HG02981 (cell line): ENCODE measurements around the gene CTDP1.

Source experiments
- ATAC-seq: cut with Tn5 transposase; IDR thresholded peaks from one replicate; pipeline ENCODE4 v1.9.1; 2021; ENCODE audit warnings: mild to moderate bottlenecking, moderate library complexity; ENCODE audit not compliant: unreplicated experiment

CTDP1 gene

GRCh38 chr18:79755496-79756142 is 76.0 kb downstream of the CTDP1 start:
- ATAC-seq, result no peak

GRCh38 chr18:79756143-79756500 is 76.5 kb downstream of the CTDP1 start:
- no peak for ATAC-seq

GRCh38 chr18:79756826-79757225 is 77.2 kb downstream of the CTDP1 start:
- ATAC-seq, result no peak

GRCh38 chr18:79760348-79760747 is 80.7 kb downstream of the CTDP1 start:
- ATAC-seq, result no peak

- ATAC-seq, result no peak
These were observed 81.3 kb downstream of the CTDP1 start for GRCh38 chr18:79760881-79761280.

GRCh38 chr18:79763407-79763806 is 83.8 kb downstream of the CTDP1 start:
- ATAC-seq, result no peak

GRCh38 chr18:79764131-79764530 is 84.5 kb downstream of the CTDP1 start:
- no peak for ATAC-seq

GRCh38 chr18:79765491-79766245 is 86.1 kb downstream of the CTDP1 start:
- no peak for ATAC-seq

- ATAC-seq, result no peak
These were observed 86.7 kb downstream of the CTDP1 start for GRCh38 chr18:79766308-79766707.

GRCh38 chr18:79768745-79769144 is 89.1 kb downstream of the CTDP1 start:
- no peak for ATAC-seq

- ATAC-seq, result no peak
These were observed 90.3 kb downstream of the CTDP1 start for GRCh38 chr18:79769698-79770500.

- no peak for ATAC-seq
These were observed 90.9 kb downstream of the CTDP1 start for GRCh38 chr18:79770501-79770815.

- no peak for ATAC-seq
These were observed 91.2 kb downstream of the CTDP1 start for GRCh38 chr18:79770826-79771225.

GRCh38 chr18:79771446-79772107 is 92.0 kb downstream of the CTDP1 start:
- ATAC-seq, result no peak

- no peak for ATAC-seq
These were observed 92.7 kb downstream of the CTDP1 start for GRCh38 chr18:79772108-79772864.

GRCh38 chr18:79772865-79773696 is 93.5 kb downstream of the CTDP1 start:
- ATAC-seq, result no peak

- no peak for ATAC-seq
These were observed 94.5 kb downstream of the CTDP1 start for GRCh38 chr18:79774111-79774510.

- no peak for ATAC-seq
These were observed 96.0 kb downstream of the CTDP1 start for GRCh38 chr18:79775441-79776221.

GRCh38 chr18:79776674-79777073 is 97.1 kb downstream of the CTDP1 start:
- ATAC-seq, result no peak
